GM06990 (cell line): ENCODE data around the gene IL27RA.

Experiments
- DNase-seq: peaks from one replicate; pipeline ENCODE4 v3.0.0-alpha.2; 2011; ENCODE audit not compliant: insufficient read length; ENCODE audit errors: extremely low read depth
- H3K27me3 ChIP-seq: replicated peaks from 2 replicates; pipeline ENCODE4 v1.6.0; 2011; ENCODE audit warnings: low read length; ENCODE audit not compliant: control insufficient read depth, insufficient read depth
- H3K36me3 ChIP-seq: 2 replicates; pipeline ENCODE4 v1.5.1; 2011; ENCODE audit warnings: low read length; ENCODE audit not compliant: control insufficient read depth, insufficient read depth
- H3K4me3 ChIP-seq: replicated peaks from 2 replicates; pipeline ENCODE4 v1.5.1; 2011; ENCODE audit warnings: low read depth, mild to moderate bottlenecking, control low read depth, low read length
- TF ChIP-seq, protein P1 (sequence below): IDR thresholded peaks from 2 replicates; pipeline ENCODE4 v1.5.1; 2011; ENCODE audit warnings: low read length, control low read depth, mild to moderate bottlenecking, inconsistent platforms; ENCODE audit not compliant: insufficient read depth, poor library complexity, severe bottlenecking

Gene IL27RA

GRCh38 chr19:13990085-13990484, 41.5 kb upstream of the IL27RA start:
- DNase-seq, result no peak
- TF ChIP-seq, protein P1, sequence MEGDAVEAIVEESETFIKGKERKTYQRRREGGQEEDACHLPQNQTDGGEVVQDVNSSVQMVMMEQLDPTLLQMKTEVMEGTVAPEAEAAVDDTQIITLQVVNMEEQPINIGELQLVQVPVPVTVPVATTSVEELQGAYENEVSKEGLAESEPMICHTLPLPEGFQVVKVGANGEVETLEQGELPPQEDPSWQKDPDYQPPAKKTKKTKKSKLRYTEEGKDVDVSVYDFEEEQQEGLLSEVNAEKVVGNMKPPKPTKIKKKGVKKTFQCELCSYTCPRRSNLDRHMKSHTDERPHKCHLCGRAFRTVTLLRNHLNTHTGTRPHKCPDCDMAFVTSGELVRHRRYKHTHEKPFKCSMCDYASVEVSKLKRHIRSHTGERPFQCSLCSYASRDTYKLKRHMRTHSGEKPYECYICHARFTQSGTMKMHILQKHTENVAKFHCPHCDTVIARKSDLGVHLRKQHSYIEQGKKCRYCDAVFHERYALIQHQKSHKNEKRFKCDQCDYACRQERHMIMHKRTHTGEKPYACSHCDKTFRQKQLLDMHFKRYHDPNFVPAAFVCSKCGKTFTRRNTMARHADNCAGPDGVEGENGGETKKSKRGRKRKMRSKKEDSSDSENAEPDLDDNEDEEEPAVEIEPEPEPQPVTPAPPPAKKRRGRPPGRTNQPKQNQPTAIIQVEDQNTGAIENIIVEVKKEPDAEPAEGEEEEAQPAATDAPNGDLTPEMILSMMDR, result no peak
- Histone ChIP-seq H3K36me3 (peaks cover 3% of the 10 kb centered on the region), H3K27me3 (no peaks in the 10 kb centered on the region), H3K4me3 (no peak overlapping the region)

DNA sequence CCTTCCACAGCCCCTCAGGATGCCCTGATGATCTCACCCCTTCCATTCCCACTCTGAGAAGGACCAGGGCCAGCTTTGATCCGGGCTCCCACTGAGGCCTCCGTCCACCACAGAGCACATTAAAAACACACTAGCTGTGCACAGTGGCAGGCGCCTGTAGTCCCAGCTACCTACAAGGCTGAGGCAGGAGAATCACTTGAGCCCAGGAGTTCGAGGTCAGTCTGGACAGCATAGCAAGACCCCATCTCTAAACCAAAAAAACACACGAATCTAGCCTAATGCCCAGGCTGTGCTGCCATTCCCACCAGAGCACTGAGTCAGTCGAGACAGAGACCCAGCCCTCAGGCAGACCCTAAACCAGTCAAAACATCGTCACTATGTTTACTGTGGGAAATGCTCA, 39.5 kb upstream of the IL27RA start:
- Histone ChIP-seq H3K36me3 (peaks cover 5% of the 10 kb centered on the region), H3K27me3 (no peaks in the 10 kb centered on the region), H3K4me3 (no peak overlapping the region)
- DNase-seq, result no peak
- TF ChIP-seq, protein P1, result no peak

GRCh38 chr19:13993590-13994300, 37.8 kb upstream of the IL27RA start:
- DNase-seq, result no peak
- Histone ChIP-seq H3K36me3 (peaks cover 5% of the 10 kb centered on the region), H3K4me3 (no peak overlapping the region), H3K27me3 (no peaks in the 10 kb centered on the region)
- TF ChIP-seq, protein P1, result no peak

DNA sequence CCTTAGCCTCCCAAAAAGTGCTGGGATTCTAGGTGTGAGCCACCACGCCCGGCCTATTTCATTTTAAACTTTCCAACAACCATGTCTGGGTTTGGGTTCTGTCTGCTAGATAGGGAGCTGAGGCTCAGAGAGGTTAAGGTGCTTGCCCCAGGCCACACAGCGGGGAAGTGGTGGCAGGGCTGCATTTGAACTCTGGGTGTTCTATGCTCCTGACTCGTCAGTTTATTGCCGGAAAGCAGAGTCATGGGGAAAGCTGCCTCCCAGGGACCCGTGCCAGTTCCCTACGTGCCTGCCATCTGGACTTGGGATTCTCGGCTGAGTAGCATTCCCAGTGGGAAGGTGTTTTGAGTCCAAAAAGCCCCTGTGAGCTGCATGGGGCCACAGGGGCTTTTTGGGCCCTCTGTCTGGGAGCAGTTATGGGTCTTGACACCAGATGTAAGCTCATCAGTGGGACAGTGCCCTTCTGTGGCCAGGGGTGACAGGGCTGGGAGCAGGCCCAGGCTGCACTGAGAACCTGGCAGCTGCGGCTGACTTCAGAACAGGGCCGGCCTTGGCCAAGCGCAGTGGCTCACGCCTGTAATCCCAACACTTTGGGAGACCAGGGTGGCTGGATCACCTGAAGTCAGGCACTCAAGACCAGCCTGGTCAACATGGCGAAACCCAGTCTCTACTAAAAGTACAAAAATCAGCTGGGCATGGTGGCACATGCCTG, 36.4 kb upstream of the IL27RA start:
- Histone ChIP-seq H3K27me3 (no peaks in the 10 kb centered on the region), H3K36me3 (peaks cover 5% of the 10 kb centered on the region), H3K4me3 (no peak overlapping the region)
- no peak for DNase-seq
- TF ChIP-seq, protein P1, result no peak

DNA sequence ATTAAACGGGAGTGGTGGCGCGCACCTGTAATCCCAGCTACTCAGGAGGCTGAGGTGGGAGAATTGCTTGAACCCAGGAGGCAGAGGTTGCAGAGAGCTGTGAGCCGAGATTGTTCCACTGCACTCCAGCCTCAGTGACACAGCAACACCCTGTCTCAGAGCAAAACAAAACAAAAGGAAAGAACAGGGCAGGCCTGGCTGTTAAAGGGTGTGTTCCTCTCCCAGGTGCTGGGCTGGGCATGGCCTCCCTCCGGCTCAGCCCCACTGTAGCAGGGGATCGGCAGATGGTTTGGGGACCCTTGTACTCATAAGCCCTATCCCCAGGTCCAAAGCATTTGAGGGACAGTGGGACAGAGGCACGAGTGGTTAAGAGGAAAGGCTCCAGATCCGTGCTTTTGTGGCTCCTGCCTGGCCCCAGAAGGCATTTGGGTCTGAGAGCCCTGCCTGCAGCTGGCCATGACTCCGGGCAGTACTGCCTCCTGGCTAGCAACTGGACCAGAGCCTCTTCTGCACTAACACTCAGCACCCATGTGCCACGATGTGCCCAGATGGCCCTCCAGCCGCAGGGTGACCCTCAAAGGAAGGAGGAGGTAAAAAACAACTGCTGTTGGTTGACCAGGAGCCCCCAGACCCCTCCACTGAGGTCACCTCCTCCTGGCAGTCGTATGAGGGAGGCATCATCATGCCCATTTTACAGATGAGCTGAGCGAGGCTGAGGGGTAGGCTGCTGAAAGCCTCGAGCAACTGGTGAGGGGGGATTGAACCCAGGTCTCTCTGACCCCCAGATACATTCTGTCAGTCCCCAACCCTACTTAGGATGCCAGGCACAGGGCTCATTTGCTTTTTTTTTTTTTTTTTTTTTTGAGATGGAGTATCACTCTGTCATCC, 35.4 kb upstream of the IL27RA start:
- no peak for DNase-seq
- H3K4me3 ChIP-seq, result no peak overlapping the region
- no peaks in the 10 kb centered on the region for H3K27me3 ChIP-seq
- peaks cover 5% of the 10 kb centered on the region for H3K36me3 ChIP-seq
- TF ChIP-seq, protein P1, result no peak
